BLaER1 treated with 17β-estradiol and CSF1 and Interleukin-3, amounts not matched to agents 10 nM and 100 nM (cell line): ENCODE data around the gene TMEM229A.
"Not testable (repeated sequence)": the region's sequence is repeated elsewhere in the genome, so short reads cannot be mapped to it uniquely, and the experiment has no call there.

Experiments
- H3K27ac ChIP-seq, 11 experiments: shearing (Covaris generic); formaldehyde crosslinking; 2 replicates each; pipeline ENCODE4 v1.8.1; 2022
- H3K27me3 ChIP-seq, 11 experiments: shearing (Covaris generic); formaldehyde crosslinking; 2 replicates each; pipeline ENCODE4 v1.8.1; 2022
- H3K36me3 ChIP-seq, 11 experiments: shearing (Covaris generic); formaldehyde crosslinking; 2 replicates each; pipeline ENCODE4 v1.8.1; 2022
- H3K4me1 ChIP-seq, 10 experiments: shearing (Covaris generic); formaldehyde crosslinking; 2 replicates each; pipeline ENCODE4 v1.8.1; 2022
- H3K4me2 ChIP-seq, 11 experiments: shearing (Covaris generic); formaldehyde crosslinking; 2 replicates each; pipeline ENCODE4 v1.8.1; 2022
- H3K4me3 ChIP-seq, 10 experiments: shearing (Covaris generic); formaldehyde crosslinking; 2 replicates each; pipeline ENCODE4 v1.8.1; 2022
- H3K9ac ChIP-seq, 11 experiments: shearing (Covaris generic); formaldehyde crosslinking; 2 replicates each; pipeline ENCODE4 v1.8.1; 2022
- H3K9me3 ChIP-seq, 11 experiments: shearing (Covaris generic); formaldehyde crosslinking; replicated peaks in 1 of 11; 2 replicates each; pipeline ENCODE4 v1.8.1; 2022
- H4K20me1 ChIP-seq, 11 experiments: shearing (Covaris generic); formaldehyde crosslinking; 2 replicates each; pipeline ENCODE4 v1.8.1; 2022
- Cebpa-rat ChIP-seq, 11 experiments: shearing (Covaris generic); IDR thresholded peaks; 2 replicates each; pipeline ENCODE4 v1.8.1; 2022

Gene TMEM229A

DNA sequence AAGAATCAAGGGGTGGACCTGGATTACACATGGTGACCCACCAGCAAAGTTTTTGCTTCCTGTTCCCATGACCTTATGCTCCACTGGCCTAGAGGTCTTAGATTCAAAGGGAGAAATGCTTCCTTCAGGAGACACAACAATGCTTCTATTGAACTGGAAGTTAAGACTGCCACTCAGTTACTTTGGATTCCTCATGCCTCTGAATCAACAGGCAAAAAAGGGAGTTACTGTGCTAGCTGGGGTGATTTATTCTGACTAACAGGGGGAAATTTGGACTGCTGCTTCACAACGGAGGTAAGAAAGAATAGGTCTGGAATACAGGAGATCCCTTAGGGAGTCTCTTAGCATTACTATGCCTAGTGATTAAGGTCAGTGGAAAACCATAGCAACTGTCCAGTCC, 10.3 kb downstream of the TMEM229A start:
- Histone ChIP-seq H3K27ac (no peak overlapping the region), H3K9ac (no peak overlapping the region), H3K9me3 (no peaks in the 10 kb centered on the region), H3K4me1 (no peaks in the 10 kb centered on the region), H3K36me3 (no peaks in the 10 kb centered on the region), H3K4me2 (no peak overlapping the region), H3K27me3 (no peaks in the 10 kb centered on the region), H3K4me3 (no peak overlapping the region), H4K20me1 (no peaks in the 10 kb centered on the region)
- TF ChIP-seq Cebpa-rat (IDR thresholded peaks at IDR 0.05): no peak

DNA sequence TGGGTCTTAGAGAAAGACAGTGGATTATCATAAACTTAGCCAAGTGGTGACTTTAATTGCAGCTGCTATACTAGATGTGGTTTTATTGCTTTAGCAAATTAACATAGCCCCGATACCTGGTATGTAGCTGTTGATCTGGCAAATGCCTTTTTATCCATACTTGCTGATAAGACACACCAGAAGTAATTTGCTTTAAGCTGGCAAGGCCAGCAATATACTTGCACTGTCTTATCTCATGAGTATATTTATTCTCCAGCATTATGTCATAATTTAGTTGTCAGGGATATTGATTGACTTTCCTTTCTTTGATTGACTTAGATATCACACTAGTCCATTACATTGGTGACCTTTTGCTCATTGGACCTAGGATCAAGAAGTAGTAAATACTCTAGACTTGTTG, 12.8 kb downstream of the TMEM229A start:
- H3K4me3 ChIP-seq: no peak overlapping the region
- no peak for TF ChIP-seq Cebpa-rat (IDR thresholded peaks at IDR 0.05)

DNA sequence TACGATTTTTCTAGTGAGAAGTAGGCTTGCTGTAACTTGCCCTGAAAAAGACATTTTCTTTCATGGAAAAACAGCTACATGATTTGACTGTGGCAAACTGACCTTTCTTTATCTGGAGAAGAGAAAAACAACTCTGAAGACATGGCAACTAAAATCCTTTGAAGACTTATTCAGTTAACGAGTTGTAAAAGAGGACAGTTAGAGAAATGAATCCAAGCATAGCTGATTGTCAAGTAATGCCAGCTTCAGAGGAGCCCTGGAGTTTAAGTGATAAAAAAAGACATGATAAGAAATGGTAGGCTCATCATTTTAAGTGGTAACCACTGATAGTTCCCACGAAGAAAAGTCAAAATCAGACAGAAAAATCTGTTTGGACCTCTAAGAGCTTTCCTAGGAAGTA, 19.6 kb downstream of the TMEM229A start:
- no peak for TF ChIP-seq Cebpa-rat (IDR thresholded peaks at IDR 0.05)
- no peaks in the 10 kb centered on the region for H4K20me1 ChIP-seq
- no peaks in the 10 kb centered on the region for H3K4me1 ChIP-seq
- no peak overlapping the region for H3K4me3 ChIP-seq
- H3K27ac ChIP-seq: no peak overlapping the region
- H3K9me3 ChIP-seq: no peaks in the 10 kb centered on the region
- H3K4me2 ChIP-seq: no peak overlapping the region
- H3K27me3 ChIP-seq: no peaks in the 10 kb centered on the region
- H3K36me3 ChIP-seq: no peaks in the 10 kb centered on the region
- no peak overlapping the region for H3K9ac ChIP-seq

More for the DNA sequence above, 12.8 kb downstream of the TMEM229A start:
- H3K36me3 ChIP-seq: no peaks in the 10 kb centered on the region
- no peaks in the 10 kb centered on the region for H3K9me3 ChIP-seq
- no peak overlapping the region for H3K27ac ChIP-seq
- no peak overlapping the region for H3K4me2 ChIP-seq
- no peaks in the 10 kb centered on the region for H3K27me3 ChIP-seq
- no peaks in the 10 kb centered on the region for H3K4me1 ChIP-seq
- H4K20me1 ChIP-seq: no peaks in the 10 kb centered on the region
- H3K9ac ChIP-seq: no peak overlapping the region

DNA sequence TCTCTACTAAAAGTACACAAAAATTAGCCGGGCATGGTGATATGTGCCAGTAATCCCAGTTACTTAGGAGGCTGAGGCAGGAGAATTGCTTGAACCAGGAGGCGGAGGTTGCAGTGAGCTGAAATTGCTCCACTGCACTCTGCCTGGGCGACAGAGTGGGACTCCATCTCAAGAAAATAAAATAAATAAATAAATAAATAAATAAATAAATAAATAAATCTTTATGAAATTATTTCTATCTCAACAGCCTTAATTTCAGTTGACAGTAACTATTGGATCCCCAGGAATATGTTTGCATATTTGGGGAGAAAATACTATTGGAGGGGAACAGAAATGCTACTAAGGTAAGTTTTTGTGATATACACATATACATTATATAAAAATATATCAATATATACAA, 20.0 kb downstream of the TMEM229A start:
- Histone ChIP-seq H3K27ac (no peak overlapping the region), H3K4me2 (no peak overlapping the region), H3K36me3 (no peaks in the 10 kb centered on the region), H3K4me3 (no peak overlapping the region), H3K9me3 (no peaks in the 10 kb centered on the region), H3K27me3 (no peaks in the 10 kb centered on the region), H3K9ac (no peak overlapping the region), H3K4me1 (no peaks in the 10 kb centered on the region), H4K20me1 (no peaks in the 10 kb centered on the region)
- TF ChIP-seq Cebpa-rat (IDR thresholded peaks at IDR 0.05): no peak

DNA sequence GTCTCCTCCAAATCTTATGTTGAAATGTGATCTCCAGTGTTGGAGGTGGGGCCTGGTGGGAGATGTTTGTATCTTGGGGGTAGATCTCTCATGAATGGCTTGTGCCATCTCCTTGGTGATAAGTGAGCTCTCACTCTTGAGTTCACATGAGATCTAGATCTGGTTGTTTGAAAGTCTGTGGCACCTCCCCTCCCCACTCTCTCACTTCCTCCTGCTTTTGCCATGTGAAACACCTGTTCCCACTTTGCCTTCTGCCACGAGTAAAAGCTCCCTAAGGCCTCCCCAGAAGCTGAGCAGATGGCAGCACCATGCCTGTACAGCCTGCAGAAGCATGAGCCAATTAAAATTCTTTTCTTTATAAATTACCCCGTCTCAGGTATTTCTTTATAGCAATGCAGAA, 23.5 kb downstream of the TMEM229A start:
- Histone ChIP-seq H3K4me3 (no peak overlapping the region), H3K9me3 (no peaks in the 10 kb centered on the region; a peak in 1 of 22 replicates), H4K20me1 (no peaks in the 10 kb centered on the region), H3K9ac (no peak overlapping the region), H3K27ac (no peak overlapping the region), H3K4me1 (no peaks in the 10 kb centered on the region), H3K4me2 (no peak overlapping the region), H3K36me3 (no peaks in the 10 kb centered on the region), H3K27me3 (no peaks in the 10 kb centered on the region)
- no peak for TF ChIP-seq Cebpa-rat (IDR thresholded peaks at IDR 0.05)

DNA sequence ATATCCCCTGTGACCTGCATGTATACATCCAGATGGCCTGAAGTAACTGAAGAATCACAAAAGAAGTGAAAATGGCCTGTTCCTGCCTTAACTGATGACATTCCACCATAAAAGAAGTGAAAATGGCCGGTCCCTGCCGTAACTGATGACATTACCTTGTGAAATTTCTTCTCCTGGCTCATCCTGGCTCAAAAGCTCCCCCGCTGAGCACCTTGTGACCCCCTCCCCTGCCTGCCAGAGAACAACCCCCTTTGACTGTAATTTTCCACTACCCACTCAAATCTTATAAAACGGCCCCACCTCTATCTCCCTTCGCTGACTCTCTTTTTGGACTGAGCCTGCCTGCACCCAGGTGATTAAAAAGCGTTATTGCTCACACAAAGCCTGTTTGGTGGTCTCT, 24.6 kb downstream of the TMEM229A start:
- H3K36me3 ChIP-seq, H3K4me1 ChIP-seq, H3K4me3 ChIP-seq, H3K27ac ChIP-seq, H3K27me3 ChIP-seq, H3K9ac ChIP-seq, H3K4me2 ChIP-seq, H3K9me3 ChIP-seq, H4K20me1 ChIP-seq: not testable (repeated sequence)

DNA sequence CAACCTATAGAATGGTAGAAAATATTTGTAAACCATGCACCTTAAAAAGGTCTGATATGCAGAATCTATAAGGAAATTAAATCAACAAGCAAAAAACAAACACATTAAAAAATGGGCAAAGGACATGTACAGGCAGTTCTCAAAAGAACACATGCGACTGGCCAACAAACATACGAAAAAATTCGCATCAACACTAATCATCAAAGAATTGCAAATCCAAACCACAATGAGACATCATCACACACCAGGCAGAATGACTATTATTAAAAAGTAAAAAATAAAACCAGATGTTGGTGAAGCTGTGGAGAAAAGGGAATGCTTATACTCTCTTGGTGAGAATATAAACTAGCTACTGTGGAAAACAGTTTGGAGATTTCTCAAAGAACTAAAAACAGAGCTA, 33.2 kb downstream of the TMEM229A start:
- TF ChIP-seq Cebpa-rat (IDR thresholded peaks at IDR 0.05): no peak
- H3K9me3 ChIP-seq: peaks cover 7 to 14% (median 9%) of the 10 kb centered on the region in 11 experiments; a peak in 11 of 22 replicates
- no peak overlapping the region for H3K9ac ChIP-seq
- H3K27ac ChIP-seq: no peak overlapping the region
- no peaks in the 10 kb centered on the region for H3K4me1 ChIP-seq
- no peak overlapping the region for H3K4me2 ChIP-seq
- H4K20me1 ChIP-seq: no peaks in the 10 kb centered on the region
- H3K36me3 ChIP-seq: no peaks in the 10 kb centered on the region
- no peak overlapping the region for H3K4me3 ChIP-seq
- H3K27me3 ChIP-seq: no peaks in the 10 kb centered on the region

DNA sequence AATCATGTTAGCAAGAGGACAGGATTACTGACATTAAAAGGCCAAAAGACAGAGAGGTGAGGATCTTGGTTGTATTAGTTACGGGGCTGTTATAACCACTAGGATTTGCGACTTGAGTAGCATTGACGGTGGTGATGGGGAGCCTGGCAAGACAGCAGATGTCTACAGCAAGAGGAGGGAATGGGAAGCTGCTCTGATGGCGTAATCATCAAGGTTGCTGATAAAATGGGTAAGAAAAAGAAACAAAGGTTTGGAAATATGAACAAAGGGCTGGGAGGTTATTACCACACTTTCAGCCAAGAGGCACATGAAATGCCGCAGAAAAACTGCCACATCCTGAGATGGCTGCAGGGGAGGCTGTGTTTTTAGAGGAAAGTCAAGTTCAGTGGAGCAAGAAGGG, 33.9 kb downstream of the TMEM229A start:
- TF ChIP-seq Cebpa-rat (IDR thresholded peaks at IDR 0.05): no peak
- no peak overlapping the region for H3K4me3 ChIP-seq
- no peak overlapping the region for H3K9ac ChIP-seq
- no peak overlapping the region for H3K4me2 ChIP-seq
- H3K9me3 ChIP-seq: peaks cover 7 to 14% (median 9%) of the 10 kb centered on the region in 11 experiments; a peak in 11 of 22 replicates
- no peaks in the 10 kb centered on the region for H3K36me3 ChIP-seq
- no peaks in the 10 kb centered on the region for H3K27me3 ChIP-seq
- H4K20me1 ChIP-seq: no peaks in the 10 kb centered on the region
- no peaks in the 10 kb centered on the region for H3K4me1 ChIP-seq
- H3K27ac ChIP-seq: no peak overlapping the region

DNA sequence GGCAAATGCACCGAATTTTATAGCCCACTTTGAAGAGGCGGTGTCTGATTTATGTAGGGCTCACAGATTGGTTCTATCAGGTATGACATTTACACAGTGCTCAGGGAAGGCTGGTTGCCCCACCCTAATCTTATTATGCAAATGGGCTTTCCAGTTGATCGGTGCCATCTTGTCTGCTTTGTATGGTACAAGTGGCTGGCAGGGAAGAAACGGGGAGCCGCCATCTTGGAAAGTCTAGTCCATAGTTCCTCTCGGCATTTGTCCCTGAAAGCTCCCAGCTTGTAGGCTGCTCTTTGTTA, 36.6 kb downstream of the TMEM229A start:
- H3K27ac ChIP-seq: no peak overlapping the region
- H3K27me3 ChIP-seq: no peaks in the 10 kb centered on the region
- H3K9ac ChIP-seq: no peak overlapping the region

DNA sequence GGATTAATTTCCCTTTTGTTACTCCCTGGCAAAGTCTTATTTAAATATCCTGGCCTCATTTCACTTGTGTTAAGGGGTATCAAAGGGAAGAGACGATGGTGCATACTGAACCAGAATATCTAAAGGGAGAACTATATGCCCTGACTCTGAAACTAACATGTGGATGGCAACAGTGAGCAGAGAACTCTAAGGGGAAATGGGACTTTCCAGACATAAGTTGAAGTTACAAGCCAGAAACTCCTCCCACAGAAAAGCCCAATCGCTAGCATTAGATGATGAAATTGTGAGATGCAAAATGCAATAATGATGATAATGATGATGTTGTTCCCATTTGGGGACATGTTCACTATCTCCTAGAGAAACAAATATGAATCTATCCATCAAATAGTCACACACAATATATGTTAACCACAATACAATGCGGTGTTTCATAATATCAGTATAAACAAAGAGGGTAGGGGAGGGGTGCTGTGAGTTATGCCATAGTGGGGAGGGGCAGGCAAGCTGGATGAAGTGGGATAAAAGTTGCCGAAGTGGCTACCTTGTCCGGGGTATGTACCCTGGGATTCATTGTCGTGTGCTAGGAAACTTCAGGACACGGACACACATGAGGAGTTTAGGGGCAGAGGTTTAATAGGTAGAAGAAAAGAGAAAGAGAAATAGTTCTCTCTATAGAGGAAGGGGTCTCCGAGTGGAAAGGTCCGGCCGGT, 37.1 kb downstream of the TMEM229A start:
- Histone ChIP-seq H3K36me3 (no peaks in the 10 kb centered on the region), H3K9ac (no peak overlapping the region), H3K4me2 (no peak overlapping the region), H3K27me3 (no peaks in the 10 kb centered on the region), H4K20me1 (no peaks in the 10 kb centered on the region), H3K9me3 (0 out of 22 replicates have a peak, but pooled peaks cover 0 to 3% (median 0%) of the 10 kb centered on the region in 11 experiments), H3K4me3 (no peak overlapping the region), H3K27ac (no peak overlapping the region), H3K4me1 (no peaks in the 10 kb centered on the region)
- TF ChIP-seq Cebpa-rat (IDR thresholded peaks at IDR 0.05): no peak

More for the DNA sequence above, 36.6 kb downstream of the TMEM229A start:
- no peaks in the 10 kb centered on the region for H3K36me3 ChIP-seq
- H3K4me3 ChIP-seq: no peak overlapping the region
- H3K9me3 ChIP-seq: peaks cover 2 to 6% (median 3%) of the 10 kb centered on the region in 11 experiments; a peak in 11 of 22 replicates
- no peaks in the 10 kb centered on the region for H4K20me1 ChIP-seq
- no peak overlapping the region for H3K4me2 ChIP-seq
- TF ChIP-seq Cebpa-rat (IDR thresholded peaks at IDR 0.05): no peak
- H3K4me1 ChIP-seq: no peaks in the 10 kb centered on the region
